Cardiac muscle cell (in vitro differentiated cells and primary cell): ENCODE results near the gene ARL2BP. TPM values are rescaled to one million over a fixed set of nuclear protein-coding genes. Genes with fewer than 3 reads are reported as not detected.

Source experiments
- DNase-seq, 2 donors: peaks; one replicate each; pipeline versions ENCODE4 v3.0.0 to v3.0.0-alpha.2; 2010 to 2017; ENCODE audit warnings: low read depth in 1 of 2, low spot score in 1 of 2
- H3K27ac ChIP-seq: fragments of 200-600 bp; sonication (generic); 2 replicates; pipeline ENCODE4 v1.5.1; 2016
- H3K27me3 ChIP-seq: fragments of 200-600 bp; sonication (generic); 2 replicates; pipeline ENCODE4 v1.6.0; 2016; ENCODE audit warnings: control low read depth
- H3K36me3 ChIP-seq: fragments of 200-600 bp; sonication (generic); 2 replicates; pipeline ENCODE4 v1.5.1; 2016; ENCODE audit warnings: control low read depth
- H3K4me1 ChIP-seq: fragments of 200-600 bp; sonication (generic); 2 replicates; pipeline ENCODE4 v1.8.1; 2017; ENCODE audit warnings: low read depth, mild to moderate bottlenecking, mixed run types
- H3K4me3 ChIP-seq: fragments of 200-600 bp; sonication (generic); 2 replicates; pipeline ENCODE4 v1.5.1; 2016; ENCODE audit warnings: mild to moderate bottlenecking
- H3K9me3 ChIP-seq: fragments of 200-600 bp; sonication (generic); 2 replicates; pipeline ENCODE4 v1.5.1; 2017; ENCODE audit warnings: low read depth, mild to moderate bottlenecking, control low read depth
- CTCF ChIP-seq: IDR thresholded peaks from 2 replicates; pipeline ENCODE4 v1.5.1; 2012; ENCODE audit warnings: low read depth, mild to moderate bottlenecking, low read length
- polyA plus RNA-seq: library from polyadenylated mRNA; unstranded; fragments of >200 nt; fragmentation: Nextera tagmentation; extraction: Ambion mirVana; gene quantifications from 2 replicates; pipeline ENCODE4 v1.2.1, GENCODE V29; 2016
- total RNA-seq: library from RNA; depleted of rRNA; stranded (reverse); fragments of >200 nt; gene quantifications from 2 replicates; pipeline ENCODE4 v1.2.3, GENCODE V29; 2016

Gene ARL2BP
- total and polyA plus RNA-seq, 2 experiments from 2014 or later = 72.7 to 144 TPM

DNA sequence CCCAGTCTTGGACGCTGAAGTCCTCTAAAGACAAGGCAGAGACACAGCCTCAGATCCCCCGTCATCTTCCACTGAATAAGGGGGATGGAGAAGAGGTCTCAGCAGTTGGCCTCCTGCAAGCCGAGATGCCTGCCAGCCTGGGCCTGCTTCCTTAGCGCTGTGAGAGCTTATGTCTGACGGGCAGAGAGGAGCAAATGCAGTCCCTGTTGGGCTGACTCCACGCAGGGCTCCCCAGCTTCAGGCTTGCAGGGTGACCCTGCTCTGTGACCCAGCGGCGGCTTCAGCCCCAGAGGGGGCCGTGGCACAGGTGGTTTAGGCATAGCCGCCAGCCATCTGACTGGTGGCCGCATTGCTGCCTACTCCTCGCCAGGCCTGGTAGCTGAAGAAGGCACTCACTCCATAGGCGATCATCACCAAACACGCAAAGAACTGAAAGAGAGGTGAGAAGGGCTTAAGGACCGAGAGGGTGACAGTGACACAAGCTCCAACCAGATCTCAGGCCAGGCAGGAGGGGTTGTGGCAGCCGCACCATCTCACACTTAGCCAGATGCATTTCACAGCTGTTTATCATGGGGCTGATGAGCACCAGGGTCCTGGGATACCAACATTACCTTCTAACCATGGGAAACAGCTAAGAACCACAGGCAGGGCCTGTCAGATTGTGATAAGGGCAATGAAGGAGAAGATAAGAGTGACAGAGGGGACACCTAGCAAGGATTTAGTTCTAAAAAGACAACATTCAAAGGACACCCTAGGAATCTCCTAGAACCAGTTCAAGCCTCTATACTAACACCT lies 11.7 kb downstream of the ARL2BP start:
- H3K36me3 ChIP-seq = peaks cover 18% of the 10 kb centered on the region
- H3K27me3 ChIP-seq = no peaks in the 10 kb centered on the region
- no peak for TF ChIP-seq CTCF
- DNase-seq = no peak
- H3K4me3 ChIP-seq = no peak overlapping the region
- H3K4me1 ChIP-seq = no peaks in the 10 kb centered on the region
- no peaks in the 10 kb centered on the region for H3K9me3 ChIP-seq
- peak overlapping the region; percentile 73 for H3K27ac ChIP-seq

- no peak for DNase-seq
- peak overlapping the region; percentile 39 for H3K27ac ChIP-seq
- no peak overlapping the region for H3K4me3 ChIP-seq
- H3K4me1 ChIP-seq = no peaks in the 10 kb centered on the region
- H3K36me3 ChIP-seq = peaks cover 10% of the 10 kb centered on the region
- no peaks in the 10 kb centered on the region for H3K27me3 ChIP-seq
- no peaks in the 10 kb centered on the region for H3K9me3 ChIP-seq
- no peak for TF ChIP-seq CTCF
These were observed 12.5 kb downstream of the ARL2BP start for GRCh38 chr16:57257455-57258070.

GRCh38 chr16:57258226-57258909 lies 13.3 kb downstream of the ARL2BP start:
- Histone ChIP-seq H3K4me3 (no peak overlapping the region), H3K27me3 (no peaks in the 10 kb centered on the region), H3K36me3 (peaks cover 3% of the 10 kb centered on the region), H3K27ac (no peak overlapping the region), H3K9me3 (no peaks in the 10 kb centered on the region), H3K4me1 (no peaks in the 10 kb centered on the region)
- no peak for TF ChIP-seq CTCF
- no peak for DNase-seq

DNA sequence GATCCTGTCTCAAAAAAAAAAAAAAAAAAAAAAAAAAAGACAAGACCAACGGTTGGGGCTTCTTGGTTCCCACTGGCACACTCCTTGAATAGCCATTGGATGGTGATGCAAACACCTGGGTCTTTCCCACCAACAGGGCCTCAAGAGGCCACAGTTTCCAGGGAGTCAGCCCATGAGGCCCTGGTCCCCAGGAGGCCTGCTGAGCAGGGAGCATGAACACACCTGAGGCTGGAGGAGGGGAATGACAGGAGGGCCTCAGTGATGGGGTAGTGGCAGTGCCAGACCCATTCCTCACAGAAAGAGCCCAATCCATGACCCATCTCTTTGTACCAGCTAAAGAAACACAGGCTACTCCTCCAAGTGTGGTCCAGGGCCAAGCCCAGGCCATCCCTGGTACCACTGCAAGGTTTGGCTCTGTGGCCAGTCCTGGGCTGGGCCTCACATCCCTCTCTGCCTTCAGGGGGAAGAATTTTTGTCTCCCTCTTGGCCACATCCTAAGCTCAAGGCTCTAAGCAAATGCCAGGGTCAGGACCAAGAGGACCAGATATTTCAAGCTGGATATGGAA lies 13.9 kb downstream of the ARL2BP start:
- Histone ChIP-seq H3K4me1 (no peaks in the 10 kb centered on the region), H3K4me3 (no peak overlapping the region), H3K27ac (no peak overlapping the region), H3K36me3 (peaks cover 3% of the 10 kb centered on the region), H3K9me3 (no peaks in the 10 kb centered on the region), H3K27me3 (no peaks in the 10 kb centered on the region)
- TF ChIP-seq CTCF = no peak
- DNase-seq = no peak

- Histone ChIP-seq H3K27ac (no peak overlapping the region), H3K36me3 (no peaks in the 10 kb centered on the region), H3K4me1 (no peaks in the 10 kb centered on the region), H3K9me3 (no peaks in the 10 kb centered on the region), H3K4me3 (no peak overlapping the region), H3K27me3 (no peaks in the 10 kb centered on the region)
- DNase-seq = peak in 1 of 2 donors; percentile 77
- no peak for TF ChIP-seq CTCF
These were observed 15.4 kb downstream of the ARL2BP start for GRCh38 chr16:57260294-57260929.
